Measurements from ENCODE around the gene FAM193B. TPM values are rescaled to one million over a fixed set of nuclear protein-coding genes. Genes with fewer than 3 reads are reported as not detected.

FAM193B gene
- total and polyA plus RNA-seq, 2 of the 13 experiments (the other 11 are each of a cell fraction or from before 2014, with no cell fraction given): 21.2 to 40.9 TPM

DNA sequence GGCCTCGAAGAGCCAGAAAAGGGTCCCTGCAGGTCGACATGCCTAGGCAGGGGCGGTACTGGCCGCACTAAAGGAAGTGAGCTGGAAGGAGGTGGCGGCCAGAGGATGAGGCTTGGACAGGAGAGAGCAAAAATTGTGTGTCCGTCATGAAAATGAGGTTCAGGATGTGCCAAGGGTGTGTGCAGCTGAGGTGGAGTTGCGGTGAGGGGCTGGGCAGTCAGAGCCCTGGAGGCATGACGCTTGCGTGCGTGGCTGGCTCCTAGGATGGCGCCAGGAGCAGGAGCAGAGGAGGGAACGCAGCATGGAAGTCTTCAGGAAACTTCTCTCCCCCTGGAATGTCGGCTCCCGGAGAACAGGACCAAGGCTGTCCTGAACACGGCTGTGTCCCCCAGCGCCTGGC, 51.5 kb downstream of the FAM193B start:
- Histone ChIP-seq H3K4me1 (ENCODE audit: insufficient read depth, low read length) (peaks cover 44% of the 10 kb centered on the region), H3K27ac (ENCODE audit: extremely low read length, insufficient read depth, low read length) (no peak overlapping the region), H2AFZ (ENCODE audit: low read length) (no peak overlapping the region), H3K4me3 (replicated peaks in 1 of 3; ENCODE audit: insufficient read depth in 1 of 3, low read depth in 2 of 3, low read length in 3 of 3) (no peak overlapping the region), H3K79me2 (ENCODE audit: insufficient read depth, low read length) (no peaks in the 10 kb centered on the region), H4K20me1 (ENCODE audit: insufficient read depth, low read length) (no peaks in the 10 kb centered on the region), H3K9ac (ENCODE audit: insufficient read depth, low read depth, low read length) (no peak overlapping the region), H3K9me3 (ENCODE audit: low read length) (no peaks in the 10 kb centered on the region), H3K4me2 (ENCODE audit: low read depth, low read length) (no peak overlapping the region), H3K36me3 (replicated peaks in 1 of 2; ENCODE audit: control insufficient read depth in 1 of 2, insufficient read depth in 2 of 2, low read length in 2 of 2) (no peaks in the 10 kb centered on the region), H3K27me3 (ENCODE audit: control insufficient read depth in 1 of 2, insufficient read depth in 2 of 2, low read length in 2 of 2) (peaks cover 2 to 37% of the 10 kb centered on the region in 2 experiments; a peak in 4 of 5 replicates)
- in situ Hi-C loops (cut with HindIII; ENCODE audit: extremely low pct_ligation_motif_present, low pct_unique_long_range_greater_than_20kb): no loop called here
- no TSS peak for BruUV-seq (replicated peaks)
- ATAC-seq: no peak
- no peak for TF ChIP-seq TAF1 (CRISPR knock-in tag; IDR thresholded peaks at IDR 0.05)
- no peak for TF ChIP-seq CHCHD3 (CRISPR knock-in tag; IDR thresholded peaks at IDR 0.05)
- no peak for TF ChIP-seq ZNF564 (CRISPR knock-in tag; IDR thresholded peaks at IDR 0.05)
- TF ChIP-seq, protein P1, sequence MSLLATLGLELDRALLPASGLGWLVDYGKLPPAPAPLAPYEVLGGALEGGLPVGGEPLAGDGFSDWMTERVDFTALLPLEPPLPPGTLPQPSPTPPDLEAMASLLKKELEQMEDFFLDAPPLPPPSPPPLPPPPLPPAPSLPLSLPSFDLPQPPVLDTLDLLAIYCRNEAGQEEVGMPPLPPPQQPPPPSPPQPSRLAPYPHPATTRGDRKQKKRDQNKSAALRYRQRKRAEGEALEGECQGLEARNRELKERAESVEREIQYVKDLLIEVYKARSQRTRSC (CRISPR knock-in tag; IDR thresholded peaks at IDR 0.05; ENCODE audit: low read depth): no peak
- no peak for TF ChIP-seq ZNF770 (CRISPR knock-in tag; IDR thresholded peaks at IDR 0.05)
- no peak for TF ChIP-seq ZNF292 (CRISPR knock-in tag; IDR thresholded peaks at IDR 0.05; ENCODE audit: borderline replicate concordance, low read depth)
- no peak for TF ChIP-seq KMT2A (CRISPR knock-in tag; IDR thresholded peaks at IDR 0.05)
- no peak for TF ChIP-seq ZNF687 (CRISPR knock-in tag; IDR thresholded peaks at IDR 0.05)
- TF ChIP-seq NRL (CRISPR knock-in tag; IDR thresholded peaks at IDR 0.05; ENCODE audit: borderline replicate concordance): no peak
- no peak for TF ChIP-seq ZNF503 (CRISPR knock-in tag; IDR thresholded peaks at IDR 0.05)
- TF ChIP-seq ZNF367 (CRISPR knock-in tag; IDR thresholded peaks at IDR 0.05; ENCODE audit: borderline replicate concordance): no peak
- no peak for TF ChIP-seq ZSCAN20 (CRISPR knock-in tag; IDR thresholded peaks at IDR 0.05; ENCODE audit: borderline replicate concordance)
- TF ChIP-seq ZNF644 (CRISPR knock-in tag; IDR thresholded peaks at IDR 0.05; ENCODE audit: low read depth): no peak
- no peak for DNase-seq (ENCODE audit: low spot score)
- 59% methylated on average over 12 of the region's 16 CpGs for WGBS (ENCODE audit: low lambda C conversion rate)
- intact Hi-C loops (cut with micrococcal nuclease; ENCODE audit: unreplicated experiment): no loop called here
- FAIRE-seq: no peak
- ChIA-PET POLR2A (interaction anchor here (1.1 kb wide), 1 partner anchor 26 kb away, joined by 3 read pairs; no protein-coding TSS in a partner anchor), CTCF (ENCODE audit: low intra/inter-chr PET ratio, low total read pairs) (interaction anchor here (1.1 to 3.7 kb wide), 2 partner anchors 11 to 15 kb away, joined by 4 to 37 read pairs; no protein-coding TSS in a partner anchor)
